Ovary (tissue), 9 donors: Measurements from ENCODE around the gene NANOS1. TPM values are rescaled to one million over a fixed set of nuclear protein-coding genes. Genes with fewer than 3 reads are reported as not detected.

Source experiments
- DNase-seq, 5 donors: peaks; one replicate each; pipeline ENCODE4 v3.0.0-alpha.2; 2019 to 2020
- H3K27ac ChIP-seq, 2 donors: fragments of 200-600 bp; one replicate each; pipeline versions ENCODE4 v1.5.1 to v1.8.0; 2019 to 2022
- H3K27me3 ChIP-seq: fragments of 200-600 bp; one replicate; pipeline ENCODE4 v1.8.0; 2022
- H3K36me3 ChIP-seq: fragments of 200-600 bp; sonication (generic); one replicate; pipeline ENCODE4 v1.5.1; 2019
- H3K4me1 ChIP-seq: one replicate; pipeline ENCODE4 v1.8.1; 2013; ENCODE audit warnings: mild to moderate bottlenecking, moderate library complexity; ENCODE audit not compliant: insufficient read depth
- H3K4me3 ChIP-seq: fragments of 200-600 bp; sonication (generic); one replicate; pipeline ENCODE4 v1.5.1; 2017
- H3K9me3 ChIP-seq, 2 donors: fragments of 200-600 bp in 1 of 2; sonication (generic) in 1 of 2; one replicate each; pipeline versions ENCODE4 v1.5.1 to v1.8.1; 2013 to 2019; ENCODE audit warnings: mild to moderate bottlenecking in 1 of 2, moderate library complexity in 1 of 2
- EP300 ChIP-seq: sonication (generic); formaldehyde crosslinking; IDR thresholded peaks from one replicate; pipeline ENCODE4 v1.6.1; 2017; ENCODE audit warnings: antibody characterized with exemption
- POLR2A ChIP-seq: fragments of 450-650 bp; IDR thresholded peaks from one replicate; pipeline ENCODE4 v1.6.1; 2017; ENCODE audit warnings: antibody characterized with exemption, mild to moderate bottlenecking, moderate library complexity
- WGBS, 3 donors: extraction: QIAGEN DNeasy Blood & Tissue Kit in 1 of 3; methylation state at CpG; one replicate each; pipeline versions ENCODE4 v1.1.5 to v1.1.7; 2013 to 2017; 5-methylcytosine and 5-hydroxymethylcytosine counted together
- intact Hi-C, 4 donors: fragments of 100-400 bp; cut with DNase I; formaldehyde crosslinking; loops; one replicate each; pipeline versions ENCODE4 v1.11.0 to v1.15.1; 2022 to 2023
- polyA plus RNA-seq, 2 donors: library from polyadenylated mRNA; stranded (reverse); fragments of 200-250 nt in 1 of 2; fragments of 350-450 nt in 1 of 2; fragmentation: Illumina TruSeq in 1 of 2; extraction: RNeasy Lipid Tissue Mini Kit (QIAGEN cat#74804) in 1 of 2; gene quantifications; one replicate each; pipeline ENCODE4 v1.2.3, GENCODE V29; 2013 to 2014
- total RNA-seq, 7 donors: library from RNA; depleted of rRNA in 2 of 7; stranded (reverse); fragments of >200 nt in 2 of 7; fragmentation: NEBNext Ultra II Directional in 3 of 7; extraction: Animal tissue kit (Norgen Biotek cat#: 25700) in 3 of 7; gene quantifications; one replicate each; pipeline versions ENCODE4 v1.1.0 to v1.2.4, GENCODE V29; 2016 to 2023
- TF ChIP-seq, protein P1 (sequence below), 3 donors: fragments of 450-650 bp in 2 of 3; fragments of 200-600 bp in 1 of 3; IDR thresholded peaks; one replicate each; pipeline versions ENCODE4 v1.5.1 to v1.8.0; 2016 to 2022; ENCODE audit warnings: antibody characterized with exemption in 3 of 3, mild to moderate bottlenecking in 1 of 3
- donor health status: DM: no; HTN: no; CAD: no; lungs with moderate emphysema.
- donor health status: DM: no; HTN: no; CAD: no.
- donor health status: Bipolar disorder and iron deficiency.
- donor health status: DM: yes; HTN: yes; CAD: no.
- donor health status: DM: no; HTN: no; CAD: no.
- donor health status: DM: yes; HTN: yes; CAD: no.

Gene NANOS1
- total and polyA plus RNA-seq, 9 donors: 0.15 to 7.0 (median 0.79) TPM

- Histone ChIP-seq H3K4me1 (no peaks in the 10 kb centered on the region), H3K36me3 (no peaks in the 10 kb centered on the region), H3K9me3 (no peaks in the 10 kb centered on the region), H3K27me3 (no peaks in the 10 kb centered on the region), H3K4me3 (no peak overlapping the region), H3K27ac (no peak overlapping the region)
- intact Hi-C loops: no loop called here
- TF ChIP-seq, protein P1, sequence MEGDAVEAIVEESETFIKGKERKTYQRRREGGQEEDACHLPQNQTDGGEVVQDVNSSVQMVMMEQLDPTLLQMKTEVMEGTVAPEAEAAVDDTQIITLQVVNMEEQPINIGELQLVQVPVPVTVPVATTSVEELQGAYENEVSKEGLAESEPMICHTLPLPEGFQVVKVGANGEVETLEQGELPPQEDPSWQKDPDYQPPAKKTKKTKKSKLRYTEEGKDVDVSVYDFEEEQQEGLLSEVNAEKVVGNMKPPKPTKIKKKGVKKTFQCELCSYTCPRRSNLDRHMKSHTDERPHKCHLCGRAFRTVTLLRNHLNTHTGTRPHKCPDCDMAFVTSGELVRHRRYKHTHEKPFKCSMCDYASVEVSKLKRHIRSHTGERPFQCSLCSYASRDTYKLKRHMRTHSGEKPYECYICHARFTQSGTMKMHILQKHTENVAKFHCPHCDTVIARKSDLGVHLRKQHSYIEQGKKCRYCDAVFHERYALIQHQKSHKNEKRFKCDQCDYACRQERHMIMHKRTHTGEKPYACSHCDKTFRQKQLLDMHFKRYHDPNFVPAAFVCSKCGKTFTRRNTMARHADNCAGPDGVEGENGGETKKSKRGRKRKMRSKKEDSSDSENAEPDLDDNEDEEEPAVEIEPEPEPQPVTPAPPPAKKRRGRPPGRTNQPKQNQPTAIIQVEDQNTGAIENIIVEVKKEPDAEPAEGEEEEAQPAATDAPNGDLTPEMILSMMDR (IDR thresholded peaks at IDR 0.05): no peak
- no peak for TF ChIP-seq EP300
- no peak for TF ChIP-seq POLR2A
- DNase-seq: no peak
- 29 to 46% (median 33%) methylated on average over 4 of the region's 4 CpGs for WGBS, 3 donors
These were observed 22.3 kb upstream of the NANOS1 start for GRCh38 chr10:119007211-119007574.

DNA sequence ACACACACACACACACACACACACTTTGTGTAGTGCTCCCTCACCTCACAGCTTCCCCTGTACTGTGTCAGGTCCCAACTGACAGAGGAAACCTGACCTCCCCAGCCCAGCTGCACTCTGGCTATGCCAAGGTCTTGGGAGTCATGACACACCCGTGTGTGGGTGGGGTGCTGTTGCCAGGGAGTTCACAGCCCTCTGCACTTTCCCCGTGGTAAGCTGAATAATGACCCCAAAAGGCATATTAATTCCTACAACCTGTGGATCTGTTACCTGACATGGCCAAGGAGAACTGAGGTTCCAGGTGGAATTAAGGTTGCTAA is 8.9 kb upstream of the NANOS1 start:
- WGBS, 3 donors: 7 to 19% (median 18%) methylated on average over 2 of the region's 2 CpGs
- H3K9me3 ChIP-seq: no peaks in the 10 kb centered on the region
- no peaks in the 10 kb centered on the region for H3K27me3 ChIP-seq
- no peak overlapping the region for H3K27ac ChIP-seq
- TF ChIP-seq POLR2A: no peak
- TF ChIP-seq, protein P1 (IDR thresholded peaks at IDR 0.05): no peak
- intact Hi-C loops: no loop called here
- H3K36me3 ChIP-seq: no peaks in the 10 kb centered on the region
- H3K4me1 ChIP-seq: no peaks in the 10 kb centered on the region
- DNase-seq: no peak
- no peak overlapping the region for H3K4me3 ChIP-seq

DNA sequence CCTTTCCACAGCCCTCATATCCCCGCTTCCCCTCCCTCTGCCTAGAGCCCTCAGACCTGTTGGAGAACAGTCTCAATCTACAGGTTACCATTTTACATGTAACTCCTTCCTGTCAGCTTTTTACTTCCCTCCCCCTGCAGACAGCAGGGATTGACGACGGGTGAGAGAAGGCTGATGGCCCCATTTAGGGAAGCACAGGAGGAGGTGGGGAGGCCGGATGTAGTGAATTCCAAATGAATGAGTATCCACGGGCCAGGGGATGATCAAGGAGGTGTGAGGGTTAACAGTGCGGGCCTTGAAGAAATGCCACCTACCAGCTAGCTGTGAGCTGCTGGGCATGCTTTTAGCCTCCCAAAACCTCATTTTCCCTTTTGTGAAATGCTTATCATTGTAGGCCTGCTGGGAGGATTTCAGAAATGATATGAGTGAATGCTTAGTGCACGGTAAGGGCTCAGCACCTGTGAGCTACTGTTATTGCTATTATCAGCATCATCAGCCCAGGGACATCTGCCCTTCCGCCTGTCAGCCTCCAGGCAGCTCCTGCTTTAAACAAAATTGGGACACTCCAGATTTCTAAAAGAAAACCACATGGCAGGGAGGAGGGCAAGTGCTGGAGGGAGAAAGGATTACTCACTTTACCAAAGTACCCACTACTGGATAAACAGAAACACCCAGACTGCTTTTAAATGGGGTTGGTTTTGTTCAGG is 6.5 kb upstream of the NANOS1 start:
- H3K9me3 ChIP-seq: no peaks in the 10 kb centered on the region
- intact Hi-C loops: no loop called here

GRCh38 chr10:119023553-119023868 is 6.0 kb upstream of the NANOS1 start:
- no peak overlapping the region for H3K27ac ChIP-seq
- WGBS, 3 donors: 52 to 57% (median 54%) methylated on average over 8 of the region's 8 CpGs

More for the DNA sequence above, 6.5 kb upstream of the NANOS1 start:
- Histone ChIP-seq H3K4me1 (no peaks in the 10 kb centered on the region), H3K4me3 (no peak overlapping the region), H3K27me3 (no peaks in the 10 kb centered on the region), H3K36me3 (no peaks in the 10 kb centered on the region), H3K27ac (no peak overlapping the region)
- TF ChIP-seq, protein P1 (IDR thresholded peaks at IDR 0.05): no peak
- TF ChIP-seq POLR2A (no peak), EP300 (no peak)
- no peak for DNase-seq
- 36 to 46% (median 40%) methylated on average over 8 of the region's 8 CpGs for WGBS, 3 donors

More at GRCh38 chr10:119023553-119023868, 6.0 kb upstream of the NANOS1 start:
- Histone ChIP-seq H3K27me3 (no peaks in the 10 kb centered on the region), H3K9me3 (no peaks in the 10 kb centered on the region), H3K4me3 (no peak overlapping the region), H3K36me3 (no peaks in the 10 kb centered on the region), H3K4me1 (no peaks in the 10 kb centered on the region)
- no peak for TF ChIP-seq POLR2A
- TF ChIP-seq EP300: no peak
- TF ChIP-seq, protein P1 (IDR thresholded peaks at IDR 0.05): no peak
- intact Hi-C loops: no loop called here
- no peak for DNase-seq
